GM21381 (cell line): ENCODE measurements around the gene C4orf46.
"Not testable (repeated sequence)": the region's sequence is repeated elsewhere in the genome, so short reads cannot be mapped to it uniquely, and the experiment has no call there.

Experiments
- ATAC-seq: cut with Tn5 transposase; IDR thresholded peaks from one replicate; pipeline ENCODE4 v1.9.1; 2021; ENCODE audit warnings: mild to moderate bottlenecking, moderate library complexity; ENCODE audit not compliant: unreplicated experiment

The C4orf46 gene

DNA sequence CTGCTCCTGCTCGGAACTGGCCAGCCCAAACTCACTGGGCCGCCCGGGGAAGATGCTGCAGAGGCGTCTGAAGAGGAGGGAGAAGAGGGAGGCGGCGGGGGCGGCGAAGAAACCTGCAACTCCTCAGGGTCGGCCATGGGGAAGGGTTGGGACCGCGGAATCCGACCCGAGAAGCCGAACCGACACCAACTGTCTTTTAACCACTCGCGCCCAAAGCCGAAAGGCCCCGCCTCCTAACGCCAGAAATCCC is at the start of gene C4orf46:
Gene C4orf46, minus strand, starts transcription at position 223 of the 250 bp plus-strand sequence. Its CDS starts 86 bp downstream, at position 137.
- ATAC-seq, result no peak

DNA sequence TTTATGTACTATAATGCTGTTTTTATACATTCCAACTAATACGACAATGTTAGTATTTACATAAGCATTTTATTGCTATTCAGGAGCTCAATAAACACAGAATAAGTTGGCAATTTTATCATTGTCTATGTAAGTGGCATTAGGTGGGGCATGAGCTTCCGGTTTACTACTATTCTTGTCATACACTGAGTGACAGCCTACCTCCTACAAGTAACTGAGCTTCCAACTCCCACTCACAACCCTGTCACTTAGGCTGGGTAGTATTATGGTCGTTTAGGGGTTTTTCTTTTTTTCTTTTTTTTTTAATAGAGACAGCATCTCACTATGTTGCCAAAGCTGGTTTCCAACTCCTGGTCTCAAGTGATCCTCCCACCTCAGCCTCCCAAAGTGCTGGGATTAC is 44.1 kb upstream of the C4orf46 start:
- no peak for ATAC-seq

DNA sequence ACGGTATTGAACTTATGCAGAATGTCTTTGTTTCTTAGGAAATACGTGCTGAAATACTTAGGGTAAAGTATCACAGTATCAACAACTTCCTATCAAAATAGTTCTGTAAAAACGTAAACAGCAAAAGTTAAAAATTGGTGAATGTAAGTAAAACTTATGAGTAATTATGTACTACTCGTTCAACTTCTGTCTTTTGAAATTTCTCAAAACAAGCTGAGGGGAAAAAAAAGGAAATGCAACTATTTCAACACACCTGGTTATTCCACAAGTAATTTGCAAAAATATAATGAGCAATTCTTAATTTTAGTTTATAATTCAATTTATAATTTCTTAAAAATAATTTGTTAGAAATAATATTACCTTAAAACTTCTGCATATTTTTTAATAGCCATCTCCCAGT is 43.2 kb upstream of the C4orf46 start:
- no peak for ATAC-seq

DNA sequence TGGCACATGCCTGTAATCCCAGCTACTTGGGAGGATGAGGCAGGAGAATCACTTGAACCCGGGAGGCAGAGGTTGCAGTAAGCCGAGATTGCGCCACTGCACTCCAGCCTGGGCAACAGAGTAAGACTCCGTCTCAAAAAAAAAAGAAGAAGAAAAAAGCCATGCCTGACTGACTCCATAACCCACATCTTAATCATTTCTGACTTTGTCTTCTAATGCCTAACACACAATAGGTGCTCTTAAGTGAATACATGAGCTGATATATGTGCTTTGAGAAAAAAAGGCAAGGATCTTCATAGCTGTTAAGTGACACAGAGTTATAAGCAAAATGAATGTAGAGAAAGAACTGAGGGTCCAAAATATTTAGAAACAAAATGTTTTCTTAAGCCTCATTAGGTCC is 40.9 kb upstream of the C4orf46 start:
- ATAC-seq, result not testable (repeated sequence)

DNA sequence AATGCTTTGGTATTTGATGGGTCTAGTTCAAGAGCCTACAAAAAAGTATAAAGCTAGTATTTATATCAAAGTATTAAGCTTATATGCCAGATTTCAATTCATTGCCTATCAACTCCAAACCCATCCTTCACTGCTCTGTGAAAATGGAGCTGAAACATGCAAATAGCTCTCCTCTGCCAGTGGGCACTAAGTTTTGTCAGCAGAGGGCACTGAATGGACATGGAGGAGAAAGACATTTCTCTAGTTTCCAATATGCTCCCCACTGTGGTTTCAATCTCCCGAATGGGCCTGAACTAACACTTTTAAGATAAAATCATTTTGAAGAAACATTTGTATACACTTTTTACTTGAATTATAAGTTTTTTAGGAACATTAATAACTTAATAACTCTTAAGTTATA is 39.1 kb upstream of the C4orf46 start:
- ATAC-seq, result no peak

DNA sequence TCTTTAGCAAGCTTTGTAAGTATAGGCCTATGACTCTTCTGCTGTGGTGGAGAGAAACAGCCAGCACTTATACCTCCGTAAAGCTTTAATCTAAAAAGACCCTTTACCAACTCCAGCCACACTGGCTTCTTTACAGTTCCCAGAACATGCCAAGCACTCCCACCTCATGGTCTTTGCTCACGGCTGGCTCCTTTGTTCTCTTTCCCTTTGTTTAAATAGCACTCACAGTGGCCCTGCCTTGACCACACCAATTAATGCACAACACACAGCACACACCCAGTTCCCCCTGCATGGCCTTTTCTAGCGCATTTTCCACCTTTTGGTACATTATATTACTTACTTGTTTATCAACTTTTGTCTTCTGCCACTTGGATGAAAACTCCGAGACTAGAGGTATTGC is 32.6 kb upstream of the C4orf46 start:
- no peak for ATAC-seq

DNA sequence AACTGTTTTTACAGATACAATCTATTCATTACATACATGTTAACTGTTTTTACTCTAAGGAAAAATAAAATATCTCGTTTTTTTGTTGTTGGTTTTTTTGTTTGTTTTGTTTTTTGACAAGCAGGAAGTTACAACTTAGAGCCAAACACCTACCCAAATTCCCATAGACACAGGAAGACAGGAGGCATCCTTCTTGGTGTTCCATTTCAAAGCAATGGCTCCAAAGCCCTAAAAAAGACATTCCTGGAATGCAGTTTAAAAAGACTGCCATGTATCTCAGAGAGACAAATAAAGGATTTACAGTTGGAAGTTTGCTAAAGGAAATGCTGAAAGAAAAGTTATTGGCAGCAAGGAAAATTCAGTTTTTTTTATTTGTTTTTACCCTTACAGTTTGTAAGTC is 17.1 kb upstream of the C4orf46 start:
- ATAC-seq, result no peak

DNA sequence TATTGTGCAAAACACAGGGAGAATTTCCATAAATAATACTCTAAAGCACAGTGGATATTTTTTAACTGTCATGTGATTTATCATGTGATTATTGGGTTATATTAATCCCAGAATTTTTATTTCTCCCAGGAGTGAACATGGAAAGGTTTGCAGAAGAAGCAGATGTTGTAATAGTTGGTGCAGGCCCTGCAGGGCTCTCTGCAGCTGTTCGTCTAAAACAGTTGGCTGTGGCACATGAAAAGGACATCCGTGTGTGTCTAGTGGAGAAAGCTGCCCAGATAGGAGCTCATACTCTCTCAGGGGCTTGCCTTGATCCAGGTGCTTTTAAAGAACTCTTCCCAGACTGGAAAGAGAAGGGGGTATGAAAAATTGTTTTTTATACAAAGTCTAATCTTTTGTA is 10.4 kb upstream of the C4orf46 start:
- no peak for ATAC-seq

DNA sequence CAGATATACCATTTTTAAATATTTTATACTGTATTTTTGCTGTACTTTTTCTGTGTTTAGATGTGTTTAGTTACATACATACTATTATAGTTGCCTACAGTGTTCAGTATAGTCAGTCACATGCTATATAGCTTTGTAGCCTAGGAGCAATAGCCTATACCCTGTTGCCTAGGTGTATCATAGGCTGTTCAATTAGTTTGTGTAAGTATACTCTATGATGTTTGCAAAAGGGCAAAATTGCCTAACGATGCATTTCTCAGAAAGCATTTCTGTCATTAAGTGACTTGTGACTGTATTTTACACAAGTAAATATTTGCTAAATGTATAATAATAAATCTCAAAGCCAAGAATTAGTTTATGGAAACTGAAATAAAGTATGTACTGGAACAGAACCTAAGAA is 9.9 kb upstream of the C4orf46 start:
- ATAC-seq, result no peak

DNA sequence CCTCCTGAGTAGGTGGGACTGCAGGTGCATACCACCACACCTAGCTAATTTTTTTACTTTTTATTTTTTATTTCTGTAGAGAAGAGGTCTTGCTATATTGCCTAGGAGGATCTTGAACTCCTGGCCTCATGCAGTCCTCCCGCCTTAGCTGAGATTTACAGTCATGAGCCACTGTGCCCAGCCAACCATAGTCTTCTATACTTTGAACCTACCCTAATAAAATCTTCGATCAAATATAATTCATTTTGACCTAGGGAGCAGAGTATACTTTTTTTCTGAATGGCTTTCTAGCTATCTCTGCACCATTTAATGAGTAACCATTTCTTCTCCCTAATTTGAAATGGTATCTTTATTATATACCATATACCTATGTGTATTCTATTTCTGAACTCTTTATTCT is 7.1 kb upstream of the C4orf46 start:
- no peak for ATAC-seq

DNA sequence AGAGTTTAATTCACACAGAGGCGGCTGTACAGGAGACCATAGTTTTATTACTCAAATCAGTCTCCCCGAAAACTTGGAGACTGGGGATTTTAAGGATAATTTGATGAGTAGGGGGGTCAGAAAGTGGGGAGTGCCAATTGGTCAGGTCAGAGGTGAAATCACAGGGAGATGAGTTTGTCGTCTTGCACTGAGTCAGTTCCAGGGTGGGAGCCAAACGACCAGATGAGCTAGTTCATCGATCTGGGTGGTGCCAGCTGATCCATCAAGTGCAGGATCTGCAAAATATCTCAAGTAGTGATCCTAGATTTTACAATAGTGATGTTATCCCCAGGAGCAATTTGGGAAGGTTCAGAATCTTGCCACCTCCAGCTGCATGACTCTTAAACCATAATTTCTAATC is 4.4 kb upstream of the C4orf46 start:
- ATAC-seq, result no peak

DNA sequence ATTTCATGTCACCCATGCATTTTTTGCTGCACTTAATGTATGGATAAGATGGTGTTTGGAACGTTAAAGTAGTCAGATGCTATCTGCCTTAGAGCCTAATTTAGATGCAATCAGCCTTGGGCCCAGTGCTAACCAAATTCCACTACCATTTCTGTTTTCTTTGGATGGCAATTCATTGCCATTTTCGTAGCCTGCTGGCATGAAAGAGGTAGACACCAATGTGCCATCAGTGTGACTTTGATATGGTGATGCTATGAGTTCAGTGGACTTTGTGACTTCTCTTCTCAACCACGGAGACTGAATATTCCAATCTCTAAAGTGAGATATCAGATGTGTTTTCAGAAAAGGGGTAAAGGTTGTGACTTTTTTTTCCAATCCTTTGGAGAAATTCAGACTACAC is 1.9 kb upstream of the C4orf46 start:
- ATAC-seq, result no peak

DNA sequence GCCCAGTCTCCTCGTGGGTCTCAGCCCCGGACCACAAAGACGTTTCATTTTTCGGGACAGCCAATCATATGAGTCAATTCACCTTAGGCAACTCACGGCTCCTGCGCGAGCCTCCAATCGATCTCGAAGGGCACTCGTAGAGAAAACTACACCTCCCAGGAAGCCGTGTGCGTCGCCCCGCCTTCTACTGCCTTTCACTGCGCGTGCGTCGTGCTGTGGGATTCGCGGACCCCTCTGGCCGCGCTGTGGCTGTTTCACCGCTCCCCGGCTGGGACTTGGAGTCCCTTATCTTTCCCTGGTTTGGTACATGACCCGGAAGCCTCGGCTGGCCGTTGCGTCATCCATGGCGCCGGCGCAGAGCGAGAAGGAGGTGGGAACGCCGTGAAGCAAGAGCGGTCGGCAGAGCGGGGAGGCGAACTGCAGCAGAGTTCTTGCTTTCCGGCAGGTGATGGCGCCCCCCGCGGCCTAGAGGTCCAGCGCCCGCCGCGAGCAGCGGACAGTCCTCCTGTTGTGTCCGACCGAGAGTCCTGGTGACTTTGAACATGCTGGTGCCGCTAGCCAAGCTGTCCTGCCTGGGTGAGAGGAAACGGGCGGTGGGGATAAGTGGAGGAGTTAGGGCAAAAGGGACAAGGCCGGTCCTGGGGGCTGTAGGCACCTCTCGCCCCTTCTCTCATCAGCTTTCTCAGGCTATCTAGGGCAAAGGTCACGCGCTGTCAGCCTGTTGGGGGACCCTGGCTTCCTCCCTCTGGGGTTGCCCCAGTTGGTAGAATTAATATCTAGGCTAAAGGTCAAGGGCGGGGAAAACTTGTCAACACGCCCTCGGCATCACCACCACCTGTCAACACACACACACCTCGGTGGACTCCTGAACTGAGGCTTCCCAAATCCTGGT is 474 bp upstream of the C4orf46 start, which contains the start of gene ETFDH:
Gene ETFDH, plus strand, starts transcription at position 382 of the 892 bp plus-strand sequence. Its CDS starts 161 bp downstream, at position 543.
- peak; percentile 86 for ATAC-seq

DNA sequence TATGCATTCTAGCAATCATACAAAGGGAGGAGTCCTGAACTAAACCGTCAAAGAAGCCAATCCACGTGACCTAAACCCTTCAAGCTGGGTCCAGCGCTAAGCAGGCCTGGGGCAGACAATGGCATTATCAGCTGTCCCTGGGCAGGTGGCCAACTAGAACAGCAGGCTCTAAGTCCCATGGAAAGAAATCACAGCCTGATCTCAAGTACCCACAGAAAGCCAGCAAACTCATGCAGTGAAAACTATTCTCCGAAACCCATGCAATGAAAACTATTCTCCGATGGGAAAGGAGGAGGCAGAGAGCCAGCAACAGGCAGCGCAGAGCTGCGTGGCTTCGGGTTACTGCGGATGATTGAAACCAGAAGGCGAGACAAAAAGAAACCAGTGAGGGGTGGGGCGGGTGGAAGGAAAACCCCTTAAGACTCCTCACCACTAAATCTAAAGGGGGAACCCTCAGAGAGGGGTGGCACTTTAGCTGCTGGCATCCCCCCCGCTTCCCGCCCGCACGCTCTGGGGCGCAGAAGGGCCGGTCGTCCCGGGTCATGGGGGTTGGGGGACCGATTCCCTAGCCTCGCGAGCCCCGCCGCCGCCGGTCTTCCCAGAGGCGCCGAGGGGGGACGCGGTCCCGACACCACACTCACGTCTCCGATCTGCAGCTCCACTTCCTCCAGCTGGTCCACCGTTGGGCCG is 567 bp downstream of the C4orf46 start:
- ATAC-seq, result peak; percentile 26

DNA sequence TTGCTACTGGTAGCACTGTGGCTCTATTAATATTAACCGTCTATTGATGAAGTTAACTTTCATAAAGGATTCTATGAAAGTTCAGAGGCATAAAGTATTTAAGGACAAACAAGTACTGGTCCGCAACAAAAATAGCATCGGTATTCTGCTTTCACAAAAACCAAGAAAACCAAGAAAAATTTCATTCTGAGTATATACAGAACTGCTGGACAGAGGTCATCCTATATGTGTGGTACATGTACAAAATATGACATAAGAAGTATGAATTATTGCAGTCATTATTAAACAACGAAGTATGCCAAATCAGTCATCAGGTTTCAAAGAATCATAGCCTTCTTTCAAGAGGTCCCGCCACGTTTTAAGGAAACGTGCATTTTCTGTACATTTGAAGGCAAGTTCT is 2.4 kb downstream of the C4orf46 start:
- no peak for ATAC-seq

DNA sequence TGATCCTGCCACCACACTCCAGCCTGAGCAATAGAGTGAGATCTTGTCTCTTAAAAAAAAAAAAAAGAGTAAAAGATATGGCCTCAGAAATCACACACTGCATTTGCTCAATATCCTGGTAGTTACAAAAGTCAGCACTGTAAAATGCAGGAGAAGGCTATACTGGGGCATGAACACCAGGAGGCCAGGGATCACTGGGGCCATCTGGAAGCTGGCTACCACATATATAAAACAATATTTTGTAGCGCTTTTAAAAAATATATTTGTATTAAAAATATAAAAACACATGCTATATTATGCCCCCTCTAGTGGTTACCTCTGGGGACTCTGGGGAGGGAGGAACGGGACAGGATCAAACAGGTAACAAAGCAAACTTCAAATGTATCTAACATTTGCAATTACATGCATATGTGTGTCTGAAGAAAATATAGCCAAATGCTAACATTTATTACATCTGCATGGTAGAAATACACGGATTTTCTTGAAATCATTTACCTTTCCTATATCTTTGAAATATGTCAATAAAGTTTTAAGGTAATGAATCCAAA is 4.0 kb downstream of the C4orf46 start:
- no peak for ATAC-seq

DNA sequence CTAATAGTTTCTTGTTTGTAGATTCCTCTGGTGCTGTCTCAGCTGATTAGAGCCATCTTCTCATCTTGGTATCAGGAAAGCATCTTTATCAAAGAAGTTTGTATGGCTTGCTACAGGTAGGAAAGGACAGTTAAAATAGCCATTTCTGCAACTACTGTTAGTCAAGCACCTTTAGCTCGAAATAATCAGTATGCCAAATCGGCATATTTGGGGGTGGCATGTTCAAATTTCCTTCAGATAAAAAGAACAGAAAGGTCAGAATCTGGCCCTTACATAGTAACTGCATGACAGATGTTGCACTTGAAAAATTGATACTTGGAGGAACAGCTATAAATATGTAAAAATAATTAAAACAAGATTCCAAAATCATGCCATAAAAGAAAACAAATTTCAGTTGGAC is 4.8 kb downstream of the C4orf46 start:
- no peak for ATAC-seq

DNA sequence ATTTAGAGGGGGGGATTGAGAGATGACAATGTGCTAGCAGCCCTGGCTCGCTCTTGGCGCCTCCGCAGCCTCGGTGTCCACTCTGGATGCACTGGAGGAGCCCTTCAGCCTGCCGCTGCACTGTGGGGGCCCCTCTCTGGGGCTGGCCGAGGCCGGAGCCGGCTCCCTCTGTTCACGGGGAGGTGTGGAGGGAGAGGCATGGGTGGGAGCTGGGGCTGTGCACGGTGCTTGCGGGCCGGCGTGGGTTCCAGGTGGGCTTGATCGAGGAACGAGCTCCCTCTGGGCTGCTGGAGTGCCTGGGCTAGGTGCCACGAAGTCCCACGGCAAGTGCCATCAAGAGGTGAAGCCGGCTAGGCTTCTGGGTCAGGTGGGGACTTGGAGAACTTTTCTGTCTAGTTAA is 6.9 kb downstream of the C4orf46 start:
- no peak for ATAC-seq

DNA sequence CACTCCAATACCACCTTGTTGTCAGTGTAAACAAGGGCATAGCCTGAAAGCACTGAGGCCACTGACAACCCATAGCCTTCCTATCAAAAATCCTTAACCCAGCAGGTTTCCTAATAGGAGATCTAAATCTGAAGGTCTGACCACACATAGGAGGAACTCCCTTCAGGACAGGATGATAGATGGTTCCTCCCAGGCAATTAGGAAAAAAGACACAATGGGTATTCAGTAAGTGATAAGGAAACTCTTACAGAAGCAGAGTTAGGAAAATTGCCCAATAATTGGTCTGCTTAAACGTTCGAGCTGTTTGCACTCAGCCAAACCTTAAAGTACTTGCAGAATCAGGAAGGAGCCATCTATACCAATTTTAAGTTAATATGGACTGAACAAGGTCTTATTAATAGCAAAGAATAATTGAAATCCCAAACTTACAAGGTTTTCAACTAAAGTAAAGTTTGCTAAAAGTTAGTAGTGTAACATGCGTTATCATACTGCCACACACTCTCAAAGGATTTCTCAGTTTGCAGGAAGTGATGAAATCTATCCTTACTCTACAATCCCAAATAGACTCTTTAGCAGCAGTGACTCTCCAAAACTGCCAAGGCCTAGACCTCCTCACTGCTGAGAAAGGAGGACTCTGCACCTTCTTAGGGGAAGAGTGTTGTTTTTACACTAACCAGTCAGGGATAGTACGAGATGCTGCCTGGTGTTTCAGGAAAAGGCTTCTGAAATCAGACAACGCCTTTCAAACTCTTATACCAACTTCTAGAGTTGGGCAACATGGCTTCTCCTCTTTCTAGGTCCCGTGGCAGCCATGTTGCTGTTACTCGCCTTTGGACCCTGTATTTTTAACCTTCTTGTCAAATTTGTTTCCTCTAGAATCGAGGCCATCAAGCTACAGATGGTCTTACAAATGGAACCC is 7.7 kb downstream of the C4orf46 start:
- ATAC-seq, result not testable (repeated sequence)

DNA sequence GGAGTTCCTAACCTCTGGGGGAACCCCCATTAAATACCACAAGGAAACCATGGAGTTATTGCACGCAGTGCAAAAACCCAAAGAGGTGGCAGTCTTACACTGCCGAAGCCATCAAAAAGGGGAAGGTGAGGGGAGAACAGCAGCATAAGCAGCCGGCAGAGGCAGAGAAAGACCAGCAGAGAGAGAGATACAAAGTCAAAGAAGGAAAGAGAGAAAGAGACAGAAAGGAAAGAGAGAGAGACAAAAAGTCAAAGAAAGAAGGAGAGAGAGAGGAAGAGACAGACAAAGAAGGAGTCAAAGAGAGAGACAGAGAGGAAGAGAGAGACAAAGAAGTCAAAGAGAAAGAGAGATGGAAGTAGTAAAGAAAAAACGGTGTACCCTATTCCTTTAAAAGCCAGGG is 8.4 kb downstream of the C4orf46 start:
- ATAC-seq, result not testable (repeated sequence)

DNA sequence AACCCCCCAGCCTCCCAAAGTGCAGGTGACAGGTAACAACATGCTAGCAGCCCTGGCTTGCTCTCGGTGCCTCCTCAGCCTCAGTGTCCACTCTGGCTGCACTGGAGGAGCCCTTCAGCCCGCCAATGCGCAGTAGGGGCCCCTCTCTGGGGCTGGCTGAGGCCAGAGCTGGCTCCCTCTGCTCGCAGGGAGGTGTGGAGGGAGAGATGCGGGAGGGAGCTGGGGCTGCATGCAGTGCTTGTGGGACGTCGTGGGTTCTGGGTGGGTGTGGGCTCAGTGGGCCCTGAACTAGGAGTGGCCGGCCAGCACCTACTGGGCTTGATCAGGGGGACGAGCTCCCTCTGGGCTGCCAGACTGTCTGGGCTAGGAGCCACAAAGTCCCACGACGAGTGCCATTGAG is 14.4 kb downstream of the C4orf46 start:
- ATAC-seq, result no peak
